Measurements from ENCODE around the gene RYR2.

The RYR2 gene

GRCh38 chr1:237181743-237182317 is 139.8 kb downstream of the RYR2 start:
- Histone ChIP-seq H3K27ac (ENCODE audit: low read depth, low read length) (no peak overlapping the region), H3K27me3 (ENCODE audit: control insufficient read depth in 1 of 2, insufficient read depth in 2 of 2, low read length in 2 of 2) (no peaks in the 10 kb centered on the region), H3K36me3 (ENCODE audit: control insufficient read depth in 1 of 2, insufficient read depth in 2 of 2, low read length in 2 of 2) (no peaks in the 10 kb centered on the region), H3K4me1 (ENCODE audit: control insufficient read depth in 1 of 2, insufficient read depth in 2 of 2, low read length in 2 of 2) (no peaks in the 10 kb centered on the region), H3K4me3 (ENCODE audit: low read depth in 1 of 2, low read length in 2 of 2) (no peak overlapping the region), H3K9ac (ENCODE audit: low read depth in 1 of 2, low read length in 2 of 2) (no peak overlapping the region), H3K9me3 (ENCODE audit: control insufficient read depth in 1 of 2, low read length in 2 of 2) (no peaks in the 10 kb centered on the region)

GRCh38 chr1:237183963-237184540 is 142.1 kb downstream of the RYR2 start:
- no peaks in the 10 kb centered on the region for H3K27me3 ChIP-seq (ENCODE audit: control insufficient read depth in 1 of 2, insufficient read depth in 2 of 2, low read length in 2 of 2)
- no peak overlapping the region for H3K9ac ChIP-seq (ENCODE audit: low read depth in 1 of 2, low read length in 2 of 2)
- no peak overlapping the region for H3K4me3 ChIP-seq (ENCODE audit: low read depth in 1 of 2, low read length in 2 of 2)
- H3K4me1 ChIP-seq (ENCODE audit: control insufficient read depth in 1 of 2, insufficient read depth in 2 of 2, low read length in 2 of 2): no peaks in the 10 kb centered on the region
- H3K36me3 ChIP-seq (ENCODE audit: control insufficient read depth in 1 of 2, insufficient read depth in 2 of 2, low read length in 2 of 2): no peaks in the 10 kb centered on the region
- H3K27ac ChIP-seq (ENCODE audit: low read depth, low read length): no peak overlapping the region
- H3K9me3 ChIP-seq (ENCODE audit: control insufficient read depth in 1 of 2, low read length in 2 of 2): no peaks in the 10 kb centered on the region

- Histone ChIP-seq H3K27me3 (ENCODE audit: control insufficient read depth in 1 of 2, insufficient read depth in 2 of 2, low read length in 2 of 2) (no peaks in the 10 kb centered on the region), H3K27ac (ENCODE audit: low read depth, low read length) (no peak overlapping the region), H3K9ac (ENCODE audit: low read depth in 1 of 2, low read length in 2 of 2) (no peak overlapping the region), H3K9me3 (ENCODE audit: control insufficient read depth in 1 of 2, low read length in 2 of 2) (no peaks in the 10 kb centered on the region), H3K36me3 (ENCODE audit: control insufficient read depth in 1 of 2, insufficient read depth in 2 of 2, low read length in 2 of 2) (no peaks in the 10 kb centered on the region), H3K4me3 (ENCODE audit: low read depth in 1 of 2, low read length in 2 of 2) (no peak overlapping the region), H3K4me1 (ENCODE audit: control insufficient read depth in 1 of 2, insufficient read depth in 2 of 2, low read length in 2 of 2) (no peaks in the 10 kb centered on the region)
Measured at GRCh38 chr1:237186675-237187074, 144.7 kb downstream of the RYR2 start.

GRCh38 chr1:237187842-237188241 is 145.9 kb downstream of the RYR2 start:
- H3K4me1 ChIP-seq (ENCODE audit: control insufficient read depth in 1 of 2, insufficient read depth in 2 of 2, low read length in 2 of 2): no peaks in the 10 kb centered on the region
- no peak overlapping the region for H3K4me3 ChIP-seq (ENCODE audit: low read depth in 1 of 2, low read length in 2 of 2)
- no peak overlapping the region for H3K27ac ChIP-seq (ENCODE audit: low read depth, low read length)
- no peaks in the 10 kb centered on the region for H3K36me3 ChIP-seq (ENCODE audit: control insufficient read depth in 1 of 2, insufficient read depth in 2 of 2, low read length in 2 of 2)
- no peaks in the 10 kb centered on the region for H3K27me3 ChIP-seq (ENCODE audit: control insufficient read depth in 1 of 2, insufficient read depth in 2 of 2, low read length in 2 of 2)
- no peak overlapping the region for H3K9ac ChIP-seq (ENCODE audit: low read depth in 1 of 2, low read length in 2 of 2)
- no peaks in the 10 kb centered on the region for H3K9me3 ChIP-seq (ENCODE audit: control insufficient read depth in 1 of 2, low read length in 2 of 2)

GRCh38 chr1:237191403-237191802 is 149.4 kb downstream of the RYR2 start:
- H3K4me3 ChIP-seq (ENCODE audit: low read depth in 1 of 2, low read length in 2 of 2): no peak overlapping the region
- no peak overlapping the region for H3K27ac ChIP-seq (ENCODE audit: low read depth, low read length)
- H3K27me3 ChIP-seq (ENCODE audit: control insufficient read depth in 1 of 2, insufficient read depth in 2 of 2, low read length in 2 of 2): no peaks in the 10 kb centered on the region
- H3K36me3 ChIP-seq (ENCODE audit: control insufficient read depth in 1 of 2, insufficient read depth in 2 of 2, low read length in 2 of 2): no peaks in the 10 kb centered on the region
- no peak overlapping the region for H3K9ac ChIP-seq (ENCODE audit: low read depth in 1 of 2, low read length in 2 of 2)
- no peaks in the 10 kb centered on the region for H3K4me1 ChIP-seq (ENCODE audit: control insufficient read depth in 1 of 2, insufficient read depth in 2 of 2, low read length in 2 of 2)
- no peaks in the 10 kb centered on the region for H3K9me3 ChIP-seq (ENCODE audit: control insufficient read depth in 1 of 2, low read length in 2 of 2)

GRCh38 chr1:237197470-237198425 is 155.8 kb downstream of the RYR2 start:
- Histone ChIP-seq H3K9me3 (ENCODE audit: control insufficient read depth in 1 of 2, low read length in 2 of 2) (no peaks in the 10 kb centered on the region), H3K36me3 (ENCODE audit: control insufficient read depth in 1 of 2, insufficient read depth in 2 of 2, low read length in 2 of 2) (no peaks in the 10 kb centered on the region), H3K4me1 (ENCODE audit: control insufficient read depth in 1 of 2, insufficient read depth in 2 of 2, low read length in 2 of 2) (no peaks in the 10 kb centered on the region), H3K27me3 (ENCODE audit: control insufficient read depth in 1 of 2, insufficient read depth in 2 of 2, low read length in 2 of 2) (no peaks in the 10 kb centered on the region), H3K4me3 (ENCODE audit: low read depth in 1 of 2, low read length in 2 of 2) (no peak overlapping the region), H3K9ac (ENCODE audit: low read depth in 1 of 2, low read length in 2 of 2) (no peak overlapping the region), H3K27ac (ENCODE audit: low read depth, low read length) (no peak overlapping the region)

GRCh38 chr1:237199026-237199425 is 157.0 kb downstream of the RYR2 start:
- no peaks in the 10 kb centered on the region for H3K9me3 ChIP-seq (ENCODE audit: control insufficient read depth in 1 of 2, low read length in 2 of 2)
- no peak overlapping the region for H3K9ac ChIP-seq (ENCODE audit: low read depth in 1 of 2, low read length in 2 of 2)
- H3K4me1 ChIP-seq (ENCODE audit: control insufficient read depth in 1 of 2, insufficient read depth in 2 of 2, low read length in 2 of 2): no peaks in the 10 kb centered on the region
- H3K27ac ChIP-seq (ENCODE audit: low read depth, low read length): no peak overlapping the region
- no peaks in the 10 kb centered on the region for H3K27me3 ChIP-seq (ENCODE audit: control insufficient read depth in 1 of 2, insufficient read depth in 2 of 2, low read length in 2 of 2)
- no peak overlapping the region for H3K4me3 ChIP-seq (ENCODE audit: low read depth in 1 of 2, low read length in 2 of 2)
- H3K36me3 ChIP-seq (ENCODE audit: control insufficient read depth in 1 of 2, insufficient read depth in 2 of 2, low read length in 2 of 2): no peaks in the 10 kb centered on the region

- Histone ChIP-seq H3K36me3 (ENCODE audit: control insufficient read depth in 1 of 2, insufficient read depth in 2 of 2, low read length in 2 of 2) (no peaks in the 10 kb centered on the region), H3K4me1 (ENCODE audit: control insufficient read depth in 1 of 2, insufficient read depth in 2 of 2, low read length in 2 of 2) (no peaks in the 10 kb centered on the region), H3K27ac (ENCODE audit: low read depth, low read length) (no peak overlapping the region), H3K9ac (ENCODE audit: low read depth in 1 of 2, low read length in 2 of 2) (no peak overlapping the region), H3K27me3 (ENCODE audit: control insufficient read depth in 1 of 2, insufficient read depth in 2 of 2, low read length in 2 of 2) (no peaks in the 10 kb centered on the region), H3K9me3 (ENCODE audit: control insufficient read depth in 1 of 2, low read length in 2 of 2) (no peaks in the 10 kb centered on the region), H3K4me3 (ENCODE audit: low read depth in 1 of 2, low read length in 2 of 2) (no peak overlapping the region)
Measured at GRCh38 chr1:237201155-237201554, 159.2 kb downstream of the RYR2 start.

GRCh38 chr1:237204841-237205240 is 162.9 kb downstream of the RYR2 start:
- Histone ChIP-seq H3K36me3 (ENCODE audit: control insufficient read depth in 1 of 2, insufficient read depth in 2 of 2, low read length in 2 of 2) (no peaks in the 10 kb centered on the region), H3K27ac (ENCODE audit: low read depth, low read length) (no peak overlapping the region), H3K4me1 (ENCODE audit: control insufficient read depth in 1 of 2, insufficient read depth in 2 of 2, low read length in 2 of 2) (no peaks in the 10 kb centered on the region), H3K27me3 (ENCODE audit: control insufficient read depth in 1 of 2, insufficient read depth in 2 of 2, low read length in 2 of 2) (no peaks in the 10 kb centered on the region), H3K9me3 (ENCODE audit: control insufficient read depth in 1 of 2, low read length in 2 of 2) (no peaks in the 10 kb centered on the region), H3K4me3 (ENCODE audit: low read depth in 1 of 2, low read length in 2 of 2) (no peak overlapping the region), H3K9ac (ENCODE audit: low read depth in 1 of 2, low read length in 2 of 2) (no peak overlapping the region)

- no peaks in the 10 kb centered on the region for H3K9me3 ChIP-seq (ENCODE audit: control insufficient read depth in 1 of 2, low read length in 2 of 2)
- H3K4me1 ChIP-seq (ENCODE audit: control insufficient read depth in 1 of 2, insufficient read depth in 2 of 2, low read length in 2 of 2): no peaks in the 10 kb centered on the region
- H3K4me3 ChIP-seq (ENCODE audit: low read depth in 1 of 2, low read length in 2 of 2): no peak overlapping the region
- no peaks in the 10 kb centered on the region for H3K27me3 ChIP-seq (ENCODE audit: control insufficient read depth in 1 of 2, insufficient read depth in 2 of 2, low read length in 2 of 2)
- no peak overlapping the region for H3K27ac ChIP-seq (ENCODE audit: low read depth, low read length)
- no peaks in the 10 kb centered on the region for H3K36me3 ChIP-seq (ENCODE audit: control insufficient read depth in 1 of 2, insufficient read depth in 2 of 2, low read length in 2 of 2)
- no peak overlapping the region for H3K9ac ChIP-seq (ENCODE audit: low read depth in 1 of 2, low read length in 2 of 2)
Measured at GRCh38 chr1:237205400-237206064, 163.5 kb downstream of the RYR2 start.
